ES-I3 (cell line): ENCODE data around the gene PARD3.

ENCODE experiments used
- H3K36me3 ChIP-seq: 2 replicates; pipeline ENCODE4 v1.6.1; 2013; ENCODE audit warnings: mild to moderate bottlenecking, low read length, control low read depth, moderate library complexity; ENCODE audit not compliant: insufficient read depth
- H3K4me1 ChIP-seq: 2 replicates; pipeline ENCODE4 v1.6.1; 2013; ENCODE audit warnings: mild to moderate bottlenecking, control low read depth, low read length; ENCODE audit not compliant: insufficient read depth
- H3K9ac ChIP-seq: 2 replicates; pipeline ENCODE4 v1.6.1; 2013; ENCODE audit warnings: low read depth, mild to moderate bottlenecking, low read length, moderate library complexity
- H3K9me3 ChIP-seq: 2 replicates; pipeline ENCODE4 v1.6.1; 2013; ENCODE audit warnings: mild to moderate bottlenecking, low read length, moderate library complexity; ENCODE audit not compliant: control insufficient read depth, insufficient read depth

PARD3 gene

DNA sequence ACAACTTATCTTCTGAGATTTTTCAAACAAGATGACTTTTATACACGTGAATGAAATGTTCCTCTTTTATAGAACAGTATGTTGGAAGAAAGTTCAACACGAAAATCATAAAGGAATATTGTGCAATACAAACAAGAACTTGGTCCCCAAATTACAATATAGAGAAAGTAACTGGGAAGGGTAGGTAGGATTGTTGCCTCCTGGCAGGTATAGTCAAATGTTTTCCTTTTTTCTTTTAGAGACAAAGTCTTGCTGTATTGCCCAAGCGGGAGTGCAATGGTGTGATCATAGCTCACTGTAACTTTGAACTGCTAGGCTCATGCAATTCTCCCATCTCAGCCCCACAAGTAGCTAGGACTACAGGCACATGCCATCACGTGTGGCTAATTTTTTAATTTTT lies 582.6 kb downstream of the PARD3 start:
- Histone ChIP-seq H3K9me3 (no peaks in the 10 kb centered on the region; the same call in 1 of the 2 replicates), H3K4me1 (peaks cover 9% of the 10 kb centered on the region), H3K9ac (no peak overlapping the region), H3K36me3 (no peaks in the 10 kb centered on the region)

DNA sequence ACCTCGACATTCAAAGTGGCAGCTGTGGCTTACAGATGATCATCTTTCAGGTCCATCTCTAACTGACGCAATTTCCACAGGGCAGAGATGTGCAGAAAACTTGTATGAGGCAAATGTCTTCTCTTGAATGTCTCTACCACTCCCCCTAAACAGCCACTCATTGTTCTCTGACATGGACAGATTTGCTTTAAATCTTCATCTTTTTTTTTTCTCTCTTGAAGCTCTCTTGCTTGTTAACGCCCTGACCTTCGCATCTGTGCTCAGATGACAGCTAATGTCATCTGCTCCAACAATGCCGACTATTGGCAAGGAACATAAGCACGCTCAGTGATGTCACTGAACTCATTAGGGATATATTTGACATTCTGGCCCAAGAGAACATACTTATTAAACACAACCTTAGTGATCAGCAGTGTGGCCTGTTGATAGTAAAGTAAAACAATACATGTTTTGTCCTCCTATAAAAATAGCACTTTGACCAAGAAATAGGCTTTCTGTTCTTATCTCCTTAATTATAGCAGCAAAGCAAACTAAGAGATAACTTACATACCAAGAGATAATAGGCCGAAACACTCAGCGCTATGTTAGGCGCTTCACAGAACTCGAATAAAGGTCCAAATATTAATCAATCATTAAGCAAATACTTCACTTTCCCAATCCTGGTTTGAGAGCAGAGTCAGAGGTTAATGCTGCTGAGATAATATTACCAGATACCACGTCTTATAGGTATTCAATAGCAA lies 583.5 kb downstream of the PARD3 start:
- no peaks in the 10 kb centered on the region for H3K36me3 ChIP-seq
- peaks cover 9% of the 10 kb centered on the region for H3K4me1 ChIP-seq
- no peak overlapping the region for H3K9ac ChIP-seq
- H3K9me3 ChIP-seq: no peaks in the 10 kb centered on the region; the same call in 1 of the 2 replicates

DNA sequence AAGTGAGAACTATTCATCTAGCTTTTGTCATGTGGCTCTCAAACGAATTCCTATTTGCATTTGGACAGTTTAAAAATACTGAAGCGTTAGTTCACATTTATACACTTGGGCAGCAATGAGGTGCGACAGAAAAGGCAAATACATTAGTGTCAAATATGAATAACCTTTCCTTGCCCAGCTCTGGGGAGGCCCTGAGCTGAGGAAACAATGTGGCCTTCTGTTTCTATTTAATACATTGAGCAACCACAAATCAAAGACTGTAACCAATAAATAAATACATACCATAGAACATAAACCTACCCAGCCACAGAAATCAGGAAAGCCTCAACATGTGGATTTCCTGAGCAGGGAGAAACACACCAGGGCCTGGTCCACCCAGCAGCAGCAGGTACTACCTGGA lies 585.2 kb downstream of the PARD3 start:
- Histone ChIP-seq H3K36me3 (no peaks in the 10 kb centered on the region), H3K9me3 (no peaks in the 10 kb centered on the region; the same call in 1 of the 2 replicates), H3K4me1 (no peaks in the 10 kb centered on the region), H3K9ac (no peak overlapping the region)

DNA sequence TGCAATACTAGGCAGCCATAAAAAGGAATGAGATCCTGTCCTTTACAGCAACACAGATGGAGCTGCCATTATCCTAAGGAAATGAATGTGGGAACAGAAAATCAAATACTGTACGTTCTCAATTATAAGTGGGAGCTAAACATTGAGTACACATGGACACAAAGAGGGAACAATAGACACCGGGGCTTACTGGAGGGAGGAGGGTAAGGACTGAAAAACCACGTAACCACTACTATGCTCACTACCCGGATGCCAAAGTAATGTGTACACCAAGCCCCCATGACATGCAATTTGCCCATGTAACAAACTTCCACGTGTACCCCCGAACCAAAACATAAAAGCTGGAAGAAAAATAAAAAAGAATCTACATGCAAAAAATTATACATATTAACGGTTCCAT lies 587.0 kb downstream of the PARD3 start:
- no peaks in the 10 kb centered on the region for H3K36me3 ChIP-seq
- no peaks in the 10 kb centered on the region for H3K4me1 ChIP-seq

DNA sequence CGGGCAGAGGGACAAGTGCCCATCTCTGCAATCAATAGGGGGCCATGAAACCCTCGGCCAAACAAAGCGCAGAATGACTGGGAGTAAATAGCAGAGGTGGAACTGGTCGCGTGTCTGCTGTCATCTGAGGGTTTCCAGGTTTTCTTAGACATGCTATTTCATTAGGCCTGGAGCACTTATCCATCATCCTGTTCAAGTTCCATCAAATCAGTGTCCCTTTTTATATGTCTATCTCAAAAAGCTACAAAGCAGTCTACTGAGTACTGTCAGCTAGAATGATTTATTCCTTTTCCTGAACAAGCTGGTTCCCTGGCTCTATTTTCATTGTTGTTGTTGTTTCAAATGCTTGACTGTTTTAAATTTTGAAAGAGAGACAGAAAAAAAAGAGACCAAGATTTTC lies 590.5 kb downstream of the PARD3 start:
- Histone ChIP-seq H3K9ac (no peak overlapping the region), H3K36me3 (no peaks in the 10 kb centered on the region), H3K4me1 (no peaks in the 10 kb centered on the region), H3K9me3 (no peaks in the 10 kb centered on the region)

More for the DNA sequence above, 587.0 kb downstream of the PARD3 start:
- Histone ChIP-seq H3K9me3 (no peaks in the 10 kb centered on the region), H3K9ac (no peak overlapping the region)

DNA sequence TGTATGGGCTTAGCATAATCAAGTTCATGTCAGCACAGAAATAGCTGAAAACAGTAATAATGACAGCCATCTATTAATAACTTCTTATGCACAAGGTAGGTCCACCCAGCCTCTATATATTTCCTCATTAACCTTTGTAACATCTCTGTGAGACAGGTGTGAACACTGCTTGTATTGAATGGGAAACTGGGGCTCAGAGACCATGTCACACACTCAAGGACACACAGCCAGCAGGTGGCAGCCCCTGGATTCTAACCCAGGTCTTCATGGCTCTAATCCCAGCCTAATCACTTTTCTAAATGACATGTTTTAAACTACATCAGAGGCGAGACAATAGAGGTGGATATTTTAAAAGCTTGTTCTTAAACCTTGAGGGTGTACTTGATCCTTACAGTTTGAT lies 591.4 kb downstream of the PARD3 start:
- Histone ChIP-seq H3K4me1 (no peaks in the 10 kb centered on the region), H3K9me3 (no peaks in the 10 kb centered on the region), H3K36me3 (no peaks in the 10 kb centered on the region), H3K9ac (no peak overlapping the region)

DNA sequence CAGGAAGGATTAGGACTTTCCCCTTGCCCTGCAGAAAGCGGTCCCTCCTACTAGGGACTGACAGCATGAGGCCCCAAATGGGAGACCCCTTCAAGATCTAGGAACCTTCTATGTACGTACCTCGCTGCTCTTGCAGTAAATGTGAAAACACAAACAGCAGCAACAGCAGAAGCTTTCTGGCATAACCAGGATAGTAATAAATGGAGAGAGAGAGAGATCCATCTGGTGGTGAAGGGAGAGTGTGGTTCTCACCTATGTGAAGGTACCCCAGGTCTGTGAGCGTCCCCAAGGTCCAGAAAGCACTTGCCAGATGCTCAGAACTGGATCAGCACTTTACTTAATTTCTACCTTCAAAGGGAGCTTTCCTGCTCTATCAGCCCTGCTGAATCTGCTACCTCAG lies 592.7 kb downstream of the PARD3 start:
- no peaks in the 10 kb centered on the region for H3K4me1 ChIP-seq
- H3K9ac ChIP-seq: no peak overlapping the region
- H3K9me3 ChIP-seq: no peaks in the 10 kb centered on the region
- H3K36me3 ChIP-seq: no peaks in the 10 kb centered on the region

DNA sequence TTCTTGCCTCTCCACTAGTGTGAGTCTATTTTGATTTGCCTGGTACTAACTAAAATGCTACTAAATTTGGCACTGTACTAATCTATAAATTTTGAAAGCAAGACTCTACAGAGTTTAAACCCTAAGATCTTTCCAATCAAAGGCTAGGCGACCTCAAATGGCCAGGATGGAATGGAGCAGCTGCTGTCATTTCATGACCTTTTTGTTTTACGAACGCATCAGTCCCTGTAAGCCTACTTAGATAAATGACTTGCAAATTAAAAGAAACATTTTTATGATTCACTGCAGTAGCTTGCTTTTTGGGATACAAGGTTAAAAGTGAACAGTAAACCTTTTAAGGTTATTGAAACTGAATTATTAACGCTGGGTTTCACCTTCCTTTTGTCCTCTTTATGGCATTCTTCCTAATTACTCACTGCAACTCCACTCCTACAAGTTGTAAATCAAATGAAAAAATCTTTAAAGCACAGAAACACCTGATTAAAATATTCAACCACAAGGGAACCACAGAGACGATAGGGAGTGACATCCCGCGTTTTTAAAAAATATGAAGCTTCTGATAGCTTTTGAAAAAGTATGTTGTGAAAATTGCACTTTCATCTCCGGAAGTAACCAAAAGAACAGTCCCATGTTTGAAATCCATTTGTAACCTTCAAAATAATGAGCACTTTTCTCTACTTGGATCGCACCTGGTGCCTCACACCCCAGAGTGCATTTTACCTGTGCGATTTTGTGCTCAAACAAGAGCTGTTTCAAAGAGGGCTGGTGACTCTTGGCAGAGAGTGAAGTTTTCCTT lies 595.1 kb downstream of the PARD3 start:
- Histone ChIP-seq H3K4me1 (no peaks in the 10 kb centered on the region), H3K36me3 (no peaks in the 10 kb centered on the region), H3K9ac (no peak overlapping the region), H3K9me3 (no peaks in the 10 kb centered on the region)

DNA sequence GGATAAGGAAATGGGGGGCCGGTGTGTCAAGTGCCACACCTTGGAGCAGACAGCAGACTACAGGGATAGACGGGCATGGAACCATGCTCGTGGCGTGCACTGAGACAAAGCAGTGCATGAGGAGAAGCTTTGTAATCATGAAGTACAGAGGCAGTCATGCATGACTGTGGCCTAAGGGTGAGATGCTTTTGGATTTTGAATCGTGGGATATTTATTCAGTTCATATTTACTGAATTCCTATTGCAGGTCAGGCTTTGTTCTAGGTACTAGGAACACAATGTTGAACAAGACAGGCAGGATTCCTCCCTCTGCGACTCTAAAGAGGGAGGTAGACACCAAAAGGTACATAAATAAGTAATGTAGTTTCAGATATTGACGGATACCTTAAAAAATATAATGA lies 597.6 kb downstream of the PARD3 start:
- Histone ChIP-seq H3K36me3 (no peaks in the 10 kb centered on the region), H3K4me1 (no peaks in the 10 kb centered on the region), H3K9me3 (no peaks in the 10 kb centered on the region), H3K9ac (no peak overlapping the region)

DNA sequence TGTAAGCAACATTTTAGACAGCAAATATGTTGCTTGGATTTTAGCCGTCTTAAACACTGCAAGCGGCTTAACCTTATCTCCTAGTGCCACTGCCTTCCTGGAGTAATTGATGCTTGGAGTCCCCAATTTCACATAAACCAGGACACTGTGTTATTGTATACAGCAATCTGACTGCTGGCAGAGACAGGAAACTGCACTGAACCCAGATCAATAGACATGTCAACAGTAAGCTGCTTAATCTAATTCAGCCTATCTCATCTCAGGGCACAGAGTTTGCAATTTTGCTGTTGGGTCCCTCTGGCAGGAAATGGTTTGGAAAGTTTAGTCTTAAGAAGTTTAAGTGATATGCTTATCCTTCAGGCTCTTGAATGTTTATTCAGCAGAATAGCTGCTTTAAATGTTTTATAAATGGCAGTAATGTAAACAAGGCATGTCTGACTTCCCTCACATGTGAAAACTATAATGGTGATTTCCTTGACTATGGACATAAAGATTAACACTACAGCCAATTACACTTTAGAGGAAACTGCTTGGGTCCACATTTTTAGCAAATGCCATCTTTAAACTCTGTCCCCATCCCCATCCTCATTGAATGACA lies 598.6 kb downstream of the PARD3 start:
- Histone ChIP-seq H3K4me1 (no peaks in the 10 kb centered on the region), H3K9ac (no peak overlapping the region), H3K9me3 (no peaks in the 10 kb centered on the region), H3K36me3 (no peaks in the 10 kb centered on the region)

DNA sequence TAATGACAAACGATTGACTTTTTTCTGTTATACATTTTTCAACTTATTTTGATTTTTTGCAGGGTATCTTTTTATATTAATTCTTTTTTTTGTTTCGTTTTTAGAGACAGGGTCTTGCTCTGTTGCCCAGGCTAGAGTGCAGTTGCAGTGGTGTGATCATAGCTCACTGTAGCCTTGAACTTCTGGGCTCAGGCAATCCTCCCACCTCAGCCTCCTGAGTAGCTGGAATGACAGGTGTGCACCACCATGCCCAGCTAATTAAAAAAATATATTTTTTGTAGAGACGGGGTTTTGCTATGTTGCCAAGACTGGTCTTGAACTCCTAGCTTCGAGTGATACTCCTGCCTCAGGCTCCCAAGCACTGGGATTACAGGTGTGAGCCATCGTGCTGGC lies 601.3 kb downstream of the PARD3 start:
- no peaks in the 10 kb centered on the region for H3K36me3 ChIP-seq
- no peak overlapping the region for H3K9ac ChIP-seq
- no peaks in the 10 kb centered on the region for H3K4me1 ChIP-seq
- H3K9me3 ChIP-seq: no peaks in the 10 kb centered on the region

DNA sequence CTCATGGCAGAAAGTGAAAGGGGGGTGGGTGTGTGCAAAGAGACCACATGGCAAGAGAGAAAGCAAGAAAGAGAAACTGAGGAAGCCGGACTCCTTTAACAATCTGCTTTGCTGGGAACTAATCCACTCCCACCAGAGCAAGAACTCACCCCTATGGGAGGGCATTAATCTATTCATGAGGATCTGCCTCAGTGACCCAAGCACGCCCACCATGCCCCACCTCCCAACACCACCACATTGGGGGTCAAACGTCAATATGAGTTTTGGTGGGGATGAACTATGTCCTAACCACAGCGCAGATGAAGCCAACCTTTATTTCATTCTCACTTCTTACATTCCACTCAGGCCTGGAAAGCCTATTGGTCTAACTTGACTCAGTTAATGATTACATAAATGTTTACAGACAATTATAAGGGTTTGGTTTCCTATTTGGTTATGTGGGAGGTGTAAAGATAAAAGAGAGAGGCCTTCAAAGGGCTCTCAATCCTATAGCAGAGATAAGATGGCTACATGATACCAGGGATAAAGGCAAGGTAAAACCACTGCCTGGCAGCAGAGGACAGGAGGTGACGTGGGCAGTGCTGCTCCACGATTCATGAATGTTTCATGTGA lies 601.8 kb downstream of the PARD3 start:
- Histone ChIP-seq H3K36me3 (no peaks in the 10 kb centered on the region), H3K9me3 (no peaks in the 10 kb centered on the region), H3K9ac (no peak overlapping the region), H3K4me1 (no peaks in the 10 kb centered on the region)

DNA sequence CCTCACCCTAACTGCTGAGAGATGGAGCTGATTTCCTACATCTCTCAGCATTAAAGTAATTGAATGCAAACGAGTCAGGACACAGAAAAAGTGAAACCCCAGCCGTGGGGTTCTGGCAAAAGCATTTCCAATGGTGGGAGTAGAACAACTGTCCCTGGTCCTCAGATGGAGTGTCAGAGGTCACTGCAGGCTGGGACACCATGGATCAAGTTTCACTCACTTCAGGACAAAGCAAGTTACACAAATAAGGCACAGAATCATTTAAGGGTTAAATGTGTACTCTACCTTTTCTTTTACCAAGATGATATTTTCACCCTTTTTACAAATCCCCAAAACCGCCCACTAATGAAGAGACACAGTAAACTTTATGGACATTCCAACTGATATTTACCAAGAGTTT lies 607.8 kb downstream of the PARD3 start:
- peaks cover 3% of the 10 kb centered on the region; the same call in 1 of the 2 replicates for H3K4me1 ChIP-seq
- H3K9ac ChIP-seq: no peak overlapping the region
- H3K9me3 ChIP-seq: no peaks in the 10 kb centered on the region
- H3K36me3 ChIP-seq: no peaks in the 10 kb centered on the region

DNA sequence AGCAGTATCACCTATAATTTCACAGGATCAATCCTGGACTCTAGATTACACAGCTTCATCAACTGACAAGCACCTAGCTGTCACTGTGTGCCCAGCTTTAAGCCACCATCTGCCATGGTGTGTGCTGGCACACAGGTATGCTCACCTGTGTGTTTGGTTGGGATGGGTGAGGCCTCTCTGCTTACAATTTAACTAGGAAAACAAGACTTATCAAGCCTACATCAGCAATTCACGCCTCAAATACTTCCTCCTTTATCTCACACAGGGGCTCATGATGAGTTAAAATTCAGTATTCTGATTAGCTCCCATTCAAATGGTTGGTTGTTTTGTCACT lies 608.2 kb downstream of the PARD3 start:
- no peaks in the 10 kb centered on the region for H3K36me3 ChIP-seq
- no peak overlapping the region for H3K9ac ChIP-seq
- peaks cover 3% of the 10 kb centered on the region; the same call in 1 of the 2 replicates for H3K4me1 ChIP-seq
- no peaks in the 10 kb centered on the region for H3K9me3 ChIP-seq
